ENCODE results near the gene ADAMTS9.

ADAMTS9 gene

GRCh38 chr3:64675687-64676247 lies 12.0 kb downstream of the ADAMTS9 start:
- ChIA-PET CTCF (no interaction called here), POLR2A (no interaction called here)
- H3K27me3 ChIP-seq (replicated peaks in 2 of 5; ENCODE audit: control insufficient read depth in 4 of 5, insufficient read depth in 5 of 5, low read length in 4 of 5), result peaks cover 0 to 4% (median 0%) of the 10 kb centered on the region in 5 experiments
- H3K4me1 ChIP-seq (ENCODE audit: control extremely low read depth in 1 of 4, control insufficient read depth in 4 of 4, insufficient read depth in 4 of 4, low read length in 3 of 4), result no peaks in the 10 kb centered on the region
- peaks cover 0 to 1% (median 0%) of the 10 kb centered on the region in 5 experiments for H3K9me3 ChIP-seq (ENCODE audit: control extremely low read depth in 1 of 5, control insufficient read depth in 4 of 5, insufficient read depth in 2 of 5, low read depth in 1 of 5, low read length in 4 of 5)
- H3K36me3 ChIP-seq (ENCODE audit: control insufficient read depth in 4 of 4, insufficient read depth in 4 of 4, low read length in 3 of 4), result no peaks in the 10 kb centered on the region
- no peak overlapping the region for H3K27ac ChIP-seq (ENCODE audit: insufficient read depth in 1 of 2, low read depth in 1 of 2, low read length in 2 of 2, poor library complexity in 1 of 2, severe bottlenecking in 2 of 2)
- DNase-seq, result no peak
- H3K4me3 ChIP-seq (ENCODE audit: control insufficient read depth in 1 of 7, extremely low read depth in 1 of 7, insufficient read depth in 4 of 7, low read depth in 2 of 7, low read length in 6 of 7), result no peak overlapping the region
- WGBS (ENCODE audit: insufficient coverage), result 100% methylated on average over 1 of the region's 1 CpG

GRCh38 chr3:64674591-64675076 lies 13.2 kb downstream of the ADAMTS9 start:
- no peaks in the 10 kb centered on the region for H3K36me3 ChIP-seq (ENCODE audit: control insufficient read depth in 4 of 4, insufficient read depth in 4 of 4, low read length in 3 of 4)
- no peak overlapping the region for H3K4me3 ChIP-seq (ENCODE audit: control insufficient read depth in 1 of 7, extremely low read depth in 1 of 7, insufficient read depth in 4 of 7, low read depth in 2 of 7, low read length in 6 of 7)
- no peaks in the 10 kb centered on the region for H3K9me3 ChIP-seq (ENCODE audit: control extremely low read depth in 1 of 5, control insufficient read depth in 4 of 5, insufficient read depth in 2 of 5, low read depth in 1 of 5, low read length in 4 of 5)
- peaks cover 0 to 2% (median 0%) of the 10 kb centered on the region in 5 experiments for H3K27me3 ChIP-seq (replicated peaks in 2 of 5; ENCODE audit: control insufficient read depth in 4 of 5, insufficient read depth in 5 of 5, low read length in 4 of 5)
- 80% methylated on average over 1 of the region's 4 CpGs for WGBS (ENCODE audit: insufficient coverage)
- H3K27ac ChIP-seq (ENCODE audit: insufficient read depth in 1 of 2, low read depth in 1 of 2, low read length in 2 of 2, poor library complexity in 1 of 2, severe bottlenecking in 2 of 2), result no peak overlapping the region
- ChIA-PET POLR2A (no interaction called here), CTCF (no interaction called here)
- DNase-seq, result no peak
- H3K4me1 ChIP-seq (ENCODE audit: control extremely low read depth in 1 of 4, control insufficient read depth in 4 of 4, insufficient read depth in 4 of 4, low read length in 3 of 4), result no peaks in the 10 kb centered on the region

DNA sequence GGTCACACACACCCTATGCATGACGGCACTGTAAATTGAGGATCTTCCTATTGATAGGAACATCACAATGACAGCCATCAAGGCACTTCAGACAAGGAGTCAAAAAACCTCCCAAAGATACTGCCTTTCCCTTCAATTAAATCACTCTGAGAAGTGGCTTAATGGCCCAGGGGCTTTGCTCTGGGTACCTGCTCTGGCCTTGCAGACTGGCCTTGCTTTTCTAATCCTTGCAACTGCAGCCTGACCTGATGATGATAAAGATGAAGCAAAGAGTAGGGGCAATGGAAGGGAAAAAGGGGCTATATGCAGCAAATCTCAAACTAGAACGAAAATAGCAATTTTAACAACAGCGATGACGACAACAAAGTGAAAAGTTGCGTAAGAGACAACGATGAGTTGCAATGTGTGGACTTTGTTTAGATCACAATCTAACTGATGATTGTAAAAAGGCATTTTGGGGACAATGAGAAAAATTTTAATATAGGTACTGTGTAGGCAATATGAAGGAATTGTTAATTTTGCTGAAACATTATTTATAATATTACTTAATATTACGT lies 14.6 kb downstream of the ADAMTS9 start:
- 94% methylated on average over 6 of the region's 7 CpGs for WGBS (ENCODE audit: insufficient coverage)
- CTCF ChIA-PET, result no interaction called here
- POLR2A ChIA-PET, result no interaction called here

GRCh38 chr3:64668582-64669510 lies 19.0 kb downstream of the ADAMTS9 start:
- ChIA-PET POLR2A (no interaction called here), CTCF (no interaction called here)

More for the DNA sequence above, 14.6 kb downstream of the ADAMTS9 start:
- no peak overlapping the region for H3K27ac ChIP-seq (ENCODE audit: insufficient read depth in 1 of 2, low read depth in 1 of 2, low read length in 2 of 2, poor library complexity in 1 of 2, severe bottlenecking in 2 of 2)
- H3K27me3 ChIP-seq (replicated peaks in 2 of 5; ENCODE audit: control insufficient read depth in 4 of 5, insufficient read depth in 5 of 5, low read length in 4 of 5), result peaks cover 0 to 3% (median 0%) of the 10 kb centered on the region in 5 experiments
- DNase-seq, result no peak
- no peaks in the 10 kb centered on the region for H3K36me3 ChIP-seq (ENCODE audit: control insufficient read depth in 4 of 4, insufficient read depth in 4 of 4, low read length in 3 of 4)
- no peaks in the 10 kb centered on the region for H3K4me1 ChIP-seq (ENCODE audit: control extremely low read depth in 1 of 4, control insufficient read depth in 4 of 4, insufficient read depth in 4 of 4, low read length in 3 of 4)
- no peaks in the 10 kb centered on the region for H3K9me3 ChIP-seq (ENCODE audit: control extremely low read depth in 1 of 5, control insufficient read depth in 4 of 5, insufficient read depth in 2 of 5, low read depth in 1 of 5, low read length in 4 of 5)
- H3K4me3 ChIP-seq (ENCODE audit: control insufficient read depth in 1 of 7, extremely low read depth in 1 of 7, insufficient read depth in 4 of 7, low read depth in 2 of 7, low read length in 6 of 7), result no peak overlapping the region

GRCh38 chr3:64667887-64668581 lies 19.8 kb downstream of the ADAMTS9 start:
- CTCF ChIA-PET, result no interaction called here
- Histone ChIP-seq H3K27ac (ENCODE audit: insufficient read depth in 1 of 2, low read depth in 1 of 2, low read length in 2 of 2, poor library complexity in 1 of 2, severe bottlenecking in 2 of 2) (no peak overlapping the region), H3K4me3 (ENCODE audit: control insufficient read depth in 1 of 7, extremely low read depth in 1 of 7, insufficient read depth in 4 of 7, low read depth in 2 of 7, low read length in 6 of 7) (no peak overlapping the region), H3K9me3 (ENCODE audit: control extremely low read depth in 1 of 5, control insufficient read depth in 4 of 5, insufficient read depth in 2 of 5, low read depth in 1 of 5, low read length in 4 of 5) (no peaks in the 10 kb centered on the region), H3K4me1 (ENCODE audit: control extremely low read depth in 1 of 4, control insufficient read depth in 4 of 4, insufficient read depth in 4 of 4, low read length in 3 of 4) (no peaks in the 10 kb centered on the region), H3K27me3 (replicated peaks in 2 of 5; ENCODE audit: control insufficient read depth in 4 of 5, insufficient read depth in 5 of 5, low read length in 4 of 5) (peaks cover 0 to 2% (median 0%) of the 10 kb centered on the region in 5 experiments), H3K36me3 (ENCODE audit: control insufficient read depth in 4 of 4, insufficient read depth in 4 of 4, low read length in 3 of 4) (no peaks in the 10 kb centered on the region)
- WGBS (ENCODE audit: insufficient coverage), result 76% methylated on average over 6 of the region's 13 CpGs
- no peak for DNase-seq
- POLR2A ChIA-PET, result no interaction called here

More at GRCh38 chr3:64668582-64669510, 19.0 kb downstream of the ADAMTS9 start:
- Histone ChIP-seq H3K27ac (ENCODE audit: insufficient read depth in 1 of 2, low read depth in 1 of 2, low read length in 2 of 2, poor library complexity in 1 of 2, severe bottlenecking in 2 of 2) (no peak overlapping the region), H3K4me3 (ENCODE audit: control insufficient read depth in 1 of 7, extremely low read depth in 1 of 7, insufficient read depth in 4 of 7, low read depth in 2 of 7, low read length in 6 of 7) (no peak overlapping the region), H3K36me3 (ENCODE audit: control insufficient read depth in 4 of 4, insufficient read depth in 4 of 4, low read length in 3 of 4) (no peaks in the 10 kb centered on the region), H3K9me3 (ENCODE audit: control extremely low read depth in 1 of 5, control insufficient read depth in 4 of 5, insufficient read depth in 2 of 5, low read depth in 1 of 5, low read length in 4 of 5) (no peaks in the 10 kb centered on the region), H3K4me1 (ENCODE audit: control extremely low read depth in 1 of 4, control insufficient read depth in 4 of 4, insufficient read depth in 4 of 4, low read length in 3 of 4) (no peaks in the 10 kb centered on the region), H3K27me3 (replicated peaks in 2 of 5; ENCODE audit: control insufficient read depth in 4 of 5, insufficient read depth in 5 of 5, low read length in 4 of 5) (peaks cover 0 to 2% (median 0%) of the 10 kb centered on the region in 5 experiments)
- 84% methylated on average over 7 of the region's 10 CpGs for WGBS (ENCODE audit: insufficient coverage)
- no peak for DNase-seq

DNA sequence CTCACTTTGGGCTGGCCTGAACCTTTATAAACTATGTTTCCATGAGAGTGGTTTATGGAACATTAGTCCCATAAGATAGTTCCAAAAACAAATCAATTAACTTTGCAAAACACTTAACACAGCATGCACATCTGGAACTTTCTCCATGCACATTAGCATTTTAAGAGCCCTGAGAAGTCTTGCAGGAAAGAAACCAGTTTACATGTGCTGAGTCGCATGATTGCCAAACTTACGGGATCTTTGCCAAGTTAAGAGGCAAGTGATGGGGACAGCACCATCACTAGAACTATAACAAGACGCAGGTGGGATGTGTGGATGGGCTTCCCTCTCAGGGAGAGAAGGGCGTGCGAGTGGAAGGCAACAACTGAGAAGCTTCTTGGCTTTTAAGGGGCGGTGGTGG lies 20.7 kb downstream of the ADAMTS9 start:
- H3K9me3 ChIP-seq (ENCODE audit: control extremely low read depth in 1 of 5, control insufficient read depth in 4 of 5, insufficient read depth in 2 of 5, low read depth in 1 of 5, low read length in 4 of 5), result peaks cover 0 to 4% (median 0%) of the 10 kb centered on the region in 5 experiments
- H3K36me3 ChIP-seq (ENCODE audit: control insufficient read depth in 4 of 4, insufficient read depth in 4 of 4, low read length in 3 of 4), result no peaks in the 10 kb centered on the region
- POLR2A ChIA-PET, result no interaction called here
- DNase-seq, result no peak
- WGBS (ENCODE audit: insufficient coverage), result 92% methylated on average over 6 of the region's 6 CpGs
- H3K27me3 ChIP-seq (replicated peaks in 2 of 5; ENCODE audit: control insufficient read depth in 4 of 5, insufficient read depth in 5 of 5, low read length in 4 of 5), result peaks cover 0 to 2% (median 0%) of the 10 kb centered on the region in 5 experiments
- CTCF ChIA-PET, result no interaction called here
- no peak overlapping the region for H3K27ac ChIP-seq (ENCODE audit: insufficient read depth in 1 of 2, low read depth in 1 of 2, low read length in 2 of 2, poor library complexity in 1 of 2, severe bottlenecking in 2 of 2)
- H3K4me3 ChIP-seq (ENCODE audit: control insufficient read depth in 1 of 7, extremely low read depth in 1 of 7, insufficient read depth in 4 of 7, low read depth in 2 of 7, low read length in 6 of 7), result no peak overlapping the region
- no peaks in the 10 kb centered on the region for H3K4me1 ChIP-seq (ENCODE audit: control extremely low read depth in 1 of 4, control insufficient read depth in 4 of 4, insufficient read depth in 4 of 4, low read length in 3 of 4)

Data from common myeloid progenitor, CD34-positive (primary cell).